Stimulated activated CD8-positive, alpha-beta memory T cell treated with anti-CD3 and anti-CD28 coated beads, Interleukin-7, amount 100 ng/mL, for 1 hour (primary cell): ENCODE data around the gene ZNF77.
"Not testable (repeated sequence)": the region's sequence is repeated elsewhere in the genome, so short reads cannot be mapped to it uniquely, and the experiment has no call there.

Experiments
- DNase-seq, 2 donors: peaks; one replicate each; pipeline ENCODE4 v3.0.0-alpha.2; 2020; ENCODE audit warnings: low read depth in 2 of 2

The ZNF77 gene

GRCh38 chr19:2970201-2970835 lies 25.5 kb upstream of the ZNF77 start:
- DNase-seq = no peak

- no peak for DNase-seq
These were observed 24.3 kb upstream of the ZNF77 start for GRCh38 chr19:2969104-2969504.

GRCh38 chr19:2967972-2968371 lies 23.2 kb upstream of the ZNF77 start:
- DNase-seq = no peak

- no peak for DNase-seq
These were observed 20.1 kb upstream of the ZNF77 start for GRCh38 chr19:2964874-2965273.

GRCh38 chr19:2963631-2964030 lies 18.9 kb upstream of the ZNF77 start:
- not testable (repeated sequence) for DNase-seq

- DNase-seq = no peak
These were observed 18.4 kb upstream of the ZNF77 start for GRCh38 chr19:2963122-2963521.

DNA sequence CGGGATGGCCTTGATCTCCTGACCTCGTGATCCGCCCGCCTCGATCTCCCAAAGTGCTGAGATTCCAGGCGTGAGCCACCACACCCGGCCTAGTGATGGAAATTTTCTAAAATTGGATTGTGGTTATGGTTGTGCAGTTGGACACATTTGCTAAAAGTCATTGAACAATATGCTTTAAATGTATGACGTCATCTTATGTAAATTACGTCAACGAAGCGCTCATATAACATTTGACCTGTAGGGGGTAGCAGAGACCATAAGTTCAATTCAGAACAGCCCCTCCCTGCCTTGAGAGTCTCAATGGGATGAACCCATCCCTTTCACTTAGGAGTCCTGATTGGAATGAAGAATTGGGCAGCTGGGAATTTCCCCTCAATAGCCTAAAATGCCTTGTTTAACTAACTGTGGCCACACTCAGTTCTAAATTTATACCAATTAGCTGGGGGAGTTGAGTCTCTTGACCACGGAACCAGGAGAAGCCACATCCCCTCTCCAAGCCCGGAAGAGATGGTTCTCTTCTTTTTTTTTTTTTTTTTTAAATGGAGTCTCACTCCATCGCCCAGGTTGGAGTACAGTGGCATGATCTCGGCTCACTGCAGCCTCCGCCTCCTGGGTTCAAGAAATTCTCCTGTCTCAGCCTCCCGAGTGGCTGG lies 17.4 kb upstream of the ZNF77 start:
- no peak for DNase-seq

- DNase-seq = no peak
These were observed 15.3 kb upstream of the ZNF77 start for GRCh38 chr19:2960120-2960519.

DNA sequence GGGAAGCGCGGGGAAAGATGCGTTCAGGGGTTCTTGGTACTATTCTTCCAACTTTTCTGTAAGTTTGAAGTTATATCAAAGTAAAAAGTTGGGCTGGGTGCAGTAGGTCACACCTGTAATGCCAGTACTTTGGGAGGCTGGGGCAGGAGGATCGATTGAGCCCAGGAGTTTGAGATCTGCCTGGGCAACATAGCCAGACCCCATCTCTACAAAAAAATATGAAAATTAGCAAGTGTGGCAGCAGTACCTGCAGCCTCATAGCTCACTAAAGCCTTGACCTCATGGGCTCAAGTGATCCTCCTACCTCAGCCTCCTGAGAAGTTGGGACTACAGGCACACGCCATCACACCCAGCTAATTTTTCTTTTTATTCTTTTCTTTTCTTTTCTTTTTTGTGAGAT lies 12.4 kb upstream of the ZNF77 start:
- no peak for DNase-seq

DNA sequence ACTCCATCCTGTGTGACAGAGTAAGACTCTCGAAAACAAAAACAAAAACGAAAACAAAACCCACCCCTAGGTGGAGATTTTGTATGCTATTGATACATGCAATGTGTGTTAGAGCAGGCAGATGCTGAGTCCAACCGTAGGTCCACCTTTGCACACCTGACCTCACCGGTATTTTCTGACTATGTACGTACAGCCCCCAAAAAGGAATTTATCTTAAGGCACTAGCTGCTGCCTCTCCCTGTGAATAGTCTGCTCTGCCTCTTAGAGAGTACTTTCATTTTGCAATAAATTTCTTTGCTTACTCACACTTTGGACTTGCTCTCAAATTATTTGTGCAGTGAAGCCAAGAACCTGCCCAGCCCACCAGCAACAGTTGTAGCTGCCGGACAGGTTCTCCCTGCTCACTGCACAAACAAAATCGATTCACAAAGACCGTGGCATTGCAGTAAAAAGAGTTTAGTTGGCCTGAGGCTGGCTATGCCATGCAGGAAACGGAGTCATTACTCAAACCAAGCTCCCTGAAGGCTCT lies 8.2 kb upstream of the ZNF77 start:
- no peak for DNase-seq

- DNase-seq = peak; percentile 100
These were observed 5.7 kb upstream of the ZNF77 start for GRCh38 chr19:2950286-2951124.

- DNase-seq = no peak
These were observed 5.1 kb upstream of the ZNF77 start for GRCh38 chr19:2949939-2950285.

GRCh38 chr19:2945575-2946184 lies 909 bp upstream of the ZNF77 start:
- DNase-seq = no peak

GRCh38 chr19:2944403-2944774 lies 382 bp downstream of the ZNF77 start:
- DNase-seq = no peak

DNA sequence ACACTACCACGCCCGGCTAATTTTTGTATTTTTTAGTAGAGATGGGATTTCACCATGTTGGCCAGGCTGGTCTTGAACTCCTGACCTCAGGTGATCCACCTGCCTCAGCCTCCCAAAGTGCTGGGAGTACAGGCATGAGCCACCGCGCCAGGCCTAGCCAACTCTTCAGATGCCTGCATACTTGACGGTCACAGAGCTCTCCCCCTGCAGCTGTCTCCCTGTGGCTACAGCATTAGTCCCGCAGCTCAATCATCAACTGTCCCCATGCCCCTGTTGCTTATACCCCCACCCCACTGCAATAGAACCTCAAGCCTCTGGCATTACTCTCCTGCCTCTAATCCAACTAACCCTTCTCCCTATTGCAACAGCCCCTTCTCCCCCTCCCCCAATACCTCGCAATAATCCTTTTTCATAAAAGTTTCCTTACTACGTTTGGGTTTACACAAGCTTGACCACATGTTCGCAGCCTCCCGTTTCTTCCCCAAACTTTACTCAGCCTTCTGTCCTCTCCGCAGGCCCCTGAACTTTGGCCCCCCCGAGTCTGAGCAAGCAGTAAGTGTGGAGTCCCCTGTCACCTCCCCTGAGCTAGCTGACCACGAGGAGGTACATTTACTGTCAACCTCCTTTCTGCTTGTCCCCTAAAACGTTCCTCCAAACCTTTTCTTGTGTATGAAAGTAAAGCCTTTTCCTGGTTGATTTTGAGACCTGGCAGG lies 1.7 kb downstream of the ZNF77 start:
- no peak for DNase-seq

GRCh38 chr19:2935863-2936262 lies 8.9 kb downstream of the ZNF77 start:
- not testable (repeated sequence) for DNase-seq

GRCh38 chr19:2933490-2933910 lies 11.3 kb downstream of the ZNF77 start:
- no peak for DNase-seq

- DNase-seq = no peak
These were observed 17.7 kb downstream of the ZNF77 start for GRCh38 chr19:2927032-2927430.

GRCh38 chr19:2926341-2927031 lies 18.3 kb downstream of the ZNF77 start:
- DNase-seq = no peak

DNA sequence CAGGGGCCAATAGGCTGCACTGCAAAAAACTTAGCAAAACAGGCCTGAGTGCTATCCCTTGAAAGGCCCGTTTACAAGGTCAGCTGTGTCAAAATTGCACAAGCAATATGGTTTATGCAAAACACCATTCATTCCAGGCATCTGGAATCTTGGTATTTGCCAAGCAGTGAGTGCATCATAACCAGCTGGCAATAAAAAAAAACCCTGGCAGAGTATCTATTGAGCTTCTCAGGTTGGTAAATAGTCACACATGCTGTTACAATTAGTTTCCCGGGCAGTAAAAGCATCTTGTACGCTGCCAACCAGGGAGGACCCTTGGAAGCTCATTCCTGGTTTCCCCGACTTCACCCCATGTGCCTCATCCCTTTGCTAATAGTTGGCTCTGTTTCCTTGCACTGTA lies 21.3 kb downstream of the ZNF77 start:
- DNase-seq = no peak

DNA sequence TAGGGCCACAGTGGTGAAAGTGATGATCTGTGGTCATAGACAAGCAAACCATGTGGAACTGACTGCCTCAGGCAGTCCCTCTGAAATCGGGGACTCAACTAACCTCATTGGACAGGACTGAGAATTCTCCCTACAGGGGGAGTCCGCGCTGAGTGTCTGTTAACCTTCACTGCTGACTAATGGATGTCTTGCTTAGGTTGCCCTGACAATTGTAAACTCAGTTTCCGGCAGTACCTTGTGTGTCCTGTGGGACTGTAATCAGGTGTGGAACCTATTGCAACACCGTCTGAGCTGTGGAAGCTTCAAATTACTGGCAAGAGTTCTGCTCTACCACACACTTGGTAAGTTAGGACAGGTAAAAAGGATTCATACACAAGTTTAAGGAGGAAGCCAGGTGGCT lies 21.8 kb downstream of the ZNF77 start:
- DNase-seq = no peak
